K562 (cell line): ENCODE results near the gene SETD5. TPM values are rescaled to one million over a fixed set of nuclear protein-coding genes. Genes with fewer than 3 reads are reported as not detected.

Experiments
- ARHGAP35 ChIP-seq: fragments of 450-650 bp; IDR thresholded peaks from 2 replicates; pipeline ENCODE4 v1.6.1; 2018; ENCODE audit not compliant: partially characterized antibody
- ARID1B ChIP-seq: fragments of 450-650 bp; IDR thresholded peaks from 2 replicates; pipeline ENCODE4 v1.6.1; 2016; ENCODE audit warnings: antibody characterized with exemption, mild to moderate bottlenecking, inconsistent platforms
- DPF2 ChIP-seq: fragments of 450-650 bp; IDR thresholded peaks from 2 replicates; pipeline ENCODE4 v1.6.1; 2016
- KDM2B ChIP-seq: fragments of 250-450 bp; sonication (Bioruptor Pico); IDR thresholded peaks from 2 replicates; pipeline ENCODE4 v1.8.0; 2021; ENCODE audit warnings: mild to moderate bottlenecking, moderate library complexity
- MGA ChIP-seq: fragments of 450-650 bp; IDR thresholded peaks from 2 replicates; pipeline ENCODE4 v1.6.1; 2016; ENCODE audit warnings: mild to moderate bottlenecking, moderate library complexity
- POLR2A ChIP-seq: fragments of 450-650 bp; conservative IDR thresholded peaks from 2 replicates; pipeline ENCODE4 v1.6.1; 2016
- SMARCC2 ChIP-seq: fragments of 450-650 bp; IDR thresholded peaks from 2 replicates; pipeline ENCODE4 v1.6.1; 2017; ENCODE audit warnings: antibody characterized with exemption, moderate library complexity, mild to moderate bottlenecking, low read depth
- STAT6 ChIP-seq: sonication (generic); formaldehyde crosslinking; IDR thresholded peaks from 2 replicates; pipeline ENCODE4 v1.8.1; 2023; ENCODE audit warnings: mild to moderate bottlenecking, missing genetic modification reagents
- TARDBP ChIP-seq: fragments of 450-650 bp; IDR thresholded peaks from 2 replicates; pipeline ENCODE4 v1.6.1; 2016
- TEAD1 ChIP-seq, 2 experiments: fragments of 450-650 bp in 1 of 2; sonication (generic) in 1 of 2; formaldehyde crosslinking; IDR thresholded peaks; 2 replicates each; pipeline versions ENCODE4 v1.4.0 to v1.8.0; 2020 to 2022; ENCODE audit warnings: mild to moderate bottlenecking in 2 of 2, missing genetic modification reagents in 1 of 2
- ZEB2 ChIP-seq: fragments of 450-650 bp; IDR thresholded peaks from 2 replicates; pipeline ENCODE4 v1.6.1; 2016
- ZNF316 ChIP-seq: fragments of 450-650 bp; IDR thresholded peaks from 2 replicates; pipeline ENCODE4 v1.6.1; 2016
- ZNF57 ChIP-seq: fragments of 450-650 bp; formaldehyde crosslinking; IDR thresholded peaks from 2 replicates; pipeline ENCODE4 v1.4.0; 2020; ENCODE audit warnings: mild to moderate bottlenecking, moderate library complexity
- polyA plus RNA-seq, 8 experiments: library from polyadenylated mRNA; depleted of rRNA in 4 of 8; stranded (reverse) in 5 of 8; unstranded in 3 of 8; fragments of >200 nt; fragmentation: Nextera tagmentation in 2 of 8; fragmentation: Illumina TruSeq in 1 of 8; extraction: Ambion mirVana in 2 of 8; extraction: Trizol in 1 of 8; gene quantifications; 2 replicates each; pipeline versions ENCODE4 v1.2.1 to v1.2.3, GENCODE V29; 2011 to 2014; ENCODE audit warnings: inconsistent platforms in 1 of 8, missing spikeins in 1 of 8
- total RNA-seq, 7 experiments: library from RNA; depleted of rRNA in 6 of 7; stranded (reverse); fragments of >200 nt in 6 of 7; fragmentation: Illumina TruSeq in 2 of 7; extraction: Trizol in 2 of 7; gene quantifications; 2 replicates each; pipeline versions ENCODE4 v1.2.1 to v1.2.3, GENCODE V29; 2011 to 2021; ENCODE audit warnings: low replicate concordance in 1 of 7
- TF ChIP-seq, protein P1 (sequence below): fragments of 250-450 bp; sonication (Bioruptor Pico); IDR thresholded peaks from 2 replicates; pipeline ENCODE4 v1.8.0; 2021; ENCODE audit warnings: moderate library complexity, mild to moderate bottlenecking, inconsistent platforms
- TF ChIP-seq, protein P2 (sequence below): fragments of 450-650 bp; IDR thresholded peaks from 2 replicates; pipeline ENCODE4 v1.6.1; 2016; ENCODE audit warnings: low read depth, mild to moderate bottlenecking, moderate library complexity

SETD5 gene
- total and polyA plus RNA-seq, 9 of the 15 experiments (the other 6 are each of a cell fraction or from before 2014, with no cell fraction given), result 20.8 to 135 (median 87.2) TPM

DNA sequence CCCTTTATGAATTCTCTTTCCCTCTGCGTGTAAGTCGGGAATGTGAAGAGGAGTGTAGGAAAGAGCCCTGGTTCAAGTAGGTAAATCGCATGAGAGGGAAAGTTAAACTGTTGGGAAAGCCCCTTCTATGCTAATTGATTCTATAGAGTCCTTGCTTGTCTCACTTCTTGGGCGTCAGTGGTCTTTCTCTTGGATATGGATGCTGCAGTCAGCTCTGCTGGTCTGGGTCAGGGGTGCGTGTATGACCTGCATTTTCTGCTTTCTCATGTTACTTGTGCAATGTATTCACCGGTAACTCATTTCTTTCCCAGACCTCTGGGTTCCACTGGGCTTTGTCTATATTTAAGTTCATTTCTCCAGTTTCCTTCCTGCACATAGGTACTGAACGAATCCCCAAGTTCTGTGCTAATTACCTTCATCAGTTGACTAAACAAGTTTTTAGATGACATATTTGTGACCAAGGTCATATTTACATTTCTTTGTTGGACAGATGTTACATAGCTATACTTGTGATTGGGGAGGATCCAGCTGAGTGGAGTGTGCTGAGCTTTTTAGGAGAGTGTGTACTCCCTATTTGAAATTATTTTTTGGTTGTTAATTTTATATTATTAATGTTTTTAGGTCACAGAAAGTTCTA, 1.4 kb downstream of the SETD5 start (continued):
- TF ChIP-seq ZEB2 (0 out of 2 replicates have a peak, but pooled peaks have one; percentile 13), MGA (peak; percentile 3; the same call in 1 of the 2 replicates), ARHGAP35 (no peak), STAT6 (CRISPR knock-in tag) (no peak), ZNF316 (peak; percentile 78), ZNF57 (CRISPR knock-in tag) (no peak), ARID1B (peak; percentile 19; the same call in 1 of the 2 replicates), DPF2 (no peak; the same call in 1 of the 2 replicates), KDM2B (no peak), POLR2A (peak; percentile 34; the same call in 1 of the 2 replicates), SMARCC2 (no peak), TARDBP (no peak), TEAD1 (CRISPR knock-in tag; IDR thresholded peaks at IDR 0.05) (peak in 1 of 2 experiments; percentile 77; a peak in 1 of 4 replicates)
- TF ChIP-seq, protein P1, sequence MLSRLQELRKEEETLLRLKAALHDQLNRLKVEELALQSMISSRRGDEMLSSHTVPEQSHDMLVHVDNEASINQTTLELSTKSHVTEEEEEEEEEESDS, result no peak
- TF ChIP-seq, protein P2, sequence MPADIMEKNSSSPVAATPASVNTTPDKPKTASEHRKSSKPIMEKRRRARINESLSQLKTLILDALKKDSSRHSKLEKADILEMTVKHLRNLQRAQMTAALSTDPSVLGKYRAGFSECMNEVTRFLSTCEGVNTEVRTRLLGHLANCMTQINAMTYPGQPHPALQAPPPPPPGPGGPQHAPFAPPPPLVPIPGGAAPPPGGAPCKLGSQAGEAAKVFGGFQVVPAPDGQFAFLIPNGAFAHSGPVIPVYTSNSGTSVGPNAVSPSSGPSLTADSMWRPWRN, result no peak
